GM12892 (cell line): ENCODE results near the gene VSIG8.

Experiments used
- POLR2A ChIP-seq: IDR thresholded peaks from 2 replicates; pipeline ENCODE4 v1.6.1; 2011; ENCODE audit warnings: low read depth, low read length, control low read depth
- TAF1 ChIP-seq: IDR thresholded peaks from 2 replicates; pipeline ENCODE4 v1.6.1; 2011; ENCODE audit warnings: low read depth, mild to moderate bottlenecking, control low read depth, low read length, borderline replicate concordance

DNA sequence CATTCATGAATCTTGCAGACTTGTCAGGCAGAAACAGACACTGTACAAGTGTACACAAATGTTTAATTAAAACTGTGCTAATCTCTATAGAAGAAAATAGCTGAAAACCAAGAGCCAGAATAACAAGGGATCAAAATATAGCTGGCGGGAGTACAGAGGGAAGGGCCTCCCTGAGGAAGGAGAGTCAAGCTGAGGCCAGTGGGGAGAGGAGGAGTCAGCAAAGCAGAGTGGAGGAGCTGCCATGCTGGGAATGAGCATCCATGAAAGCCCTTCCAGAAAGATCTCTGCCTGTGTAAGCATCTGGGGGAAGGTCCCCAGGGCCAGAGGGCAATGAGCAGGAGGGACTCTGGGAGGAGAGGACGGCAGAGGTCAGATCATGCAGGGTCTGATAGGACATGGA lies 20.7 kb downstream of the VSIG8 start:
- no peak for TF ChIP-seq POLR2A
- no peak for TF ChIP-seq TAF1
